Breast epithelium (tissue), 3 donors: ENCODE measurements around the gene GPR75.

ENCODE experiments used
- POLR2AphosphoS5 ChIP-seq, 3 donors: sonication (generic); formaldehyde crosslinking; IDR thresholded peaks; one replicate each; pipeline ENCODE4 v1.6.1; 2017; ENCODE audit warnings: antibody characterized with exemption in 3 of 3
- TF ChIP-seq, protein P1 (sequence below), 3 donors: fragments of 450-650 bp; IDR thresholded peaks; one replicate each; pipeline ENCODE4 v1.5.1; 2016 to 2017; ENCODE audit warnings: antibody characterized with exemption in 3 of 3, mild to moderate bottlenecking in 3 of 3, moderate library complexity in 3 of 3

- TF ChIP-seq, protein P1, sequence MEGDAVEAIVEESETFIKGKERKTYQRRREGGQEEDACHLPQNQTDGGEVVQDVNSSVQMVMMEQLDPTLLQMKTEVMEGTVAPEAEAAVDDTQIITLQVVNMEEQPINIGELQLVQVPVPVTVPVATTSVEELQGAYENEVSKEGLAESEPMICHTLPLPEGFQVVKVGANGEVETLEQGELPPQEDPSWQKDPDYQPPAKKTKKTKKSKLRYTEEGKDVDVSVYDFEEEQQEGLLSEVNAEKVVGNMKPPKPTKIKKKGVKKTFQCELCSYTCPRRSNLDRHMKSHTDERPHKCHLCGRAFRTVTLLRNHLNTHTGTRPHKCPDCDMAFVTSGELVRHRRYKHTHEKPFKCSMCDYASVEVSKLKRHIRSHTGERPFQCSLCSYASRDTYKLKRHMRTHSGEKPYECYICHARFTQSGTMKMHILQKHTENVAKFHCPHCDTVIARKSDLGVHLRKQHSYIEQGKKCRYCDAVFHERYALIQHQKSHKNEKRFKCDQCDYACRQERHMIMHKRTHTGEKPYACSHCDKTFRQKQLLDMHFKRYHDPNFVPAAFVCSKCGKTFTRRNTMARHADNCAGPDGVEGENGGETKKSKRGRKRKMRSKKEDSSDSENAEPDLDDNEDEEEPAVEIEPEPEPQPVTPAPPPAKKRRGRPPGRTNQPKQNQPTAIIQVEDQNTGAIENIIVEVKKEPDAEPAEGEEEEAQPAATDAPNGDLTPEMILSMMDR (IDR thresholded peaks at IDR 0.05) = no peak
- TF ChIP-seq POLR2AphosphoS5 (IDR thresholded peaks at IDR 0.05) = no peak
These were observed 37.1 kb upstream of the GPR75 start for GRCh38 chr2:53896864-53897263.
